GM23338 (cell line): ENCODE results near the gene STK31. TPM values are rescaled to one million over a fixed set of nuclear protein-coding genes. Genes with fewer than 3 reads are reported as not detected.
A peak's percentile ranks its signal among the peaks of the same experiment; 100 is the strongest.

Source experiments
- ATAC-seq: fragments of 200-7000 bp; cut with Tn5 transposase; 3 replicates; pipeline ENCODE4 v1.9.1; 2020
- DNase-seq: peaks from one replicate; pipeline ENCODE4 v3.0.0-alpha.2; 2015; ENCODE audit warnings: low spot score
- H2AFZ ChIP-seq: fragments of 200-600 bp; sonication (generic); 2 replicates; pipeline ENCODE4 v1.8.0; 2016; ENCODE audit warnings: antibody characterized with exemption, mild to moderate bottlenecking, moderate library complexity
- H3F3A ChIP-seq: fragments of 200-600 bp; sonication (generic); replicated peaks from 2 replicates; pipeline ENCODE4 v1.8.0; 2017; ENCODE audit warnings: antibody characterized with exemption, mixed run types, low read depth
- H3K27ac ChIP-seq: fragments of 200-600 bp; sonication (generic); 2 replicates; pipeline ENCODE4 v1.6.1; 2016; ENCODE audit warnings: low read depth
- H3K27me3 ChIP-seq: fragments of 200-600 bp; sonication (generic); 2 replicates; pipeline ENCODE4 v1.8.0; 2016; ENCODE audit warnings: mild to moderate bottlenecking, mixed run types, moderate library complexity; ENCODE audit not compliant: insufficient read depth
- H3K36me3 ChIP-seq: fragments of 200-600 bp; sonication (generic); 2 replicates; pipeline ENCODE4 v1.8.0; 2016; ENCODE audit warnings: mild to moderate bottlenecking; ENCODE audit not compliant: insufficient read depth
- H3K4me1 ChIP-seq: fragments of 200-600 bp; sonication (generic); 2 replicates; pipeline ENCODE4 v1.8.0; 2016; ENCODE audit warnings: mild to moderate bottlenecking, moderate library complexity; ENCODE audit not compliant: insufficient read depth
- H3K4me2 ChIP-seq: fragments of 200-600 bp; sonication (generic); 2 replicates; pipeline ENCODE4 v1.7.1; 2017; ENCODE audit warnings: mixed run types
- H3K4me3 ChIP-seq: fragments of 200-600 bp; sonication (generic); 2 replicates; pipeline ENCODE4 v1.6.1; 2016; ENCODE audit warnings: mixed run types
- H3K79me2 ChIP-seq: fragments of 200-600 bp; sonication (generic); replicated peaks from 2 replicates; pipeline ENCODE4 v1.8.0; 2017; ENCODE audit warnings: mild to moderate bottlenecking; ENCODE audit not compliant: insufficient read depth
- H3K9me2 ChIP-seq: fragments of 200-600 bp; sonication (generic); 2 replicates; pipeline ENCODE4 v1.8.0; 2017; ENCODE audit not compliant: insufficient read depth
- H4K20me1 ChIP-seq: fragments of 200-600 bp; sonication (generic); replicated peaks from 2 replicates; pipeline ENCODE4 v1.8.0; 2017; ENCODE audit warnings: mild to moderate bottlenecking; ENCODE audit not compliant: insufficient read depth
- H3K27ac Mint-ChIP-seq: 2 replicates; pipeline ENCODE4 v1.8.0; 2020; ENCODE audit warnings: inconsistent platforms, mild to moderate bottlenecking, moderate library complexity, mixed read lengths
- H3K27me3 Mint-ChIP-seq: 3 replicates; pipeline ENCODE4 v1.8.0; 2022; ENCODE audit warnings: low read depth, mild to moderate bottlenecking, moderate library complexity, mixed read lengths, inconsistent platforms; ENCODE audit not compliant: insufficient read depth, poor library complexity
- H3K36me3 Mint-ChIP-seq: 3 replicates; pipeline ENCODE4 v1.8.0; 2021; ENCODE audit warnings: low read depth, mild to moderate bottlenecking, inconsistent platforms, moderate library complexity, mixed read lengths
- H3K4me1 Mint-ChIP-seq: 3 replicates; pipeline ENCODE4 v1.8.0; 2020; ENCODE audit warnings: mild to moderate bottlenecking, inconsistent platforms, mixed read lengths
- H3K4me3 Mint-ChIP-seq: 3 replicates; pipeline ENCODE4 v1.8.0; 2021; ENCODE audit warnings: moderate library complexity, mild to moderate bottlenecking, inconsistent platforms, mixed read lengths
- H3K9me3 Mint-ChIP-seq: 3 replicates; pipeline ENCODE4 v1.8.0; 2020; ENCODE audit warnings: moderate library complexity, mild to moderate bottlenecking, inconsistent platforms, mixed read lengths
- CREB1 ChIP-seq: fragments of 250-450 bp; sonication (Bioruptor Pico); IDR thresholded peaks from 2 replicates; pipeline ENCODE4 v1.5.0; 2020; ENCODE audit warnings: low read depth, mild to moderate bottlenecking, moderate library complexity
- EZH2 ChIP-seq: fragments of 200-600 bp; sonication (generic); IDR thresholded peaks from one replicate; pipeline ENCODE4 v1.8.0; 2017; ENCODE audit warnings: antibody characterized with exemption, mild to moderate bottlenecking, low read depth; ENCODE audit not compliant: unreplicated experiment
- EZH2phosphoT487 ChIP-seq: fragments of 200-600 bp; sonication (generic); IDR thresholded peaks from one replicate; pipeline ENCODE4 v1.8.1; 2018; ENCODE audit warnings: antibody characterized with exemption; ENCODE audit not compliant: unreplicated experiment
- NANOG ChIP-seq: IDR thresholded peaks from 2 replicates; pipeline ENCODE4 v1.6.1; 2016; ENCODE audit warnings: antibody characterized with exemption, borderline replicate concordance
- POLR2AphosphoS5 ChIP-seq: IDR thresholded peaks from 2 replicates; pipeline ENCODE4 v1.6.1; 2016; ENCODE audit warnings: antibody characterized with exemption, low read depth
- STAT1 ChIP-seq: IDR thresholded peaks from one replicate; pipeline ENCODE4 v1.6.1; 2016; ENCODE audit warnings: antibody characterized with exemption; ENCODE audit not compliant: unreplicated experiment
- ZNF114 ChIP-seq: fragments of 250-450 bp; sonication (Bioruptor Pico); IDR thresholded peaks from 2 replicates; pipeline ENCODE4 v1.5.0; 2020; ENCODE audit warnings: mild to moderate bottlenecking, moderate library complexity
- long read RNA-seq: library from polyadenylated mRNA; unstranded; transcript quantifications from one replicate; pipeline ENCODE4 v2.0.0, GENCODE V29; 2020; ENCODE audit not compliant: unreplicated experiment
- polyA plus RNA-seq: library from polyadenylated mRNA; unstranded; fragments of >200 nt; fragmentation: Nextera tagmentation; extraction: Ambion mirVana; gene quantifications from 2 replicates; pipeline ENCODE4 v1.2.1, GENCODE V29; 2016
- total RNA-seq: library from RNA; depleted of rRNA; stranded (reverse); fragments of >200 nt; shearing (Covaris generic); gene quantifications from 2 replicates; pipeline ENCODE4 v1.2.3, GENCODE V29; 2014; rRNA removed
- TF ChIP-seq, protein P1 (sequence below): fragments of 250-450 bp; sonication (Bioruptor Pico); IDR thresholded peaks from 2 replicates; pipeline ENCODE4 v1.5.0; 2020; ENCODE audit warnings: mild to moderate bottlenecking, moderate library complexity
- TF ChIP-seq, protein P2 (sequence below): IDR thresholded peaks from 2 replicates; pipeline ENCODE4 v1.6.1; 2016; ENCODE audit warnings: antibody characterized with exemption
- TF ChIP-seq, protein P3 (sequence below): IDR thresholded peaks from one replicate; pipeline ENCODE4 v1.6.1; 2018; ENCODE audit warnings: antibody characterized with exemption; ENCODE audit not compliant: unreplicated experiment
- TF ChIP-seq, protein P4 (sequence below), 2 experiments: fragments of 200-600 bp in 1 of 2; sonication (generic) in 1 of 2; conservative IDR thresholded peaks; 2 replicates each; pipeline versions ENCODE4 v1.5.1 to v1.6.1; 2016 to 2017; ENCODE audit warnings: antibody characterized with exemption in 2 of 2, low read depth in 2 of 2, mild to moderate bottlenecking in 2 of 2, moderate library complexity in 1 of 2

The STK31 gene, protein sequence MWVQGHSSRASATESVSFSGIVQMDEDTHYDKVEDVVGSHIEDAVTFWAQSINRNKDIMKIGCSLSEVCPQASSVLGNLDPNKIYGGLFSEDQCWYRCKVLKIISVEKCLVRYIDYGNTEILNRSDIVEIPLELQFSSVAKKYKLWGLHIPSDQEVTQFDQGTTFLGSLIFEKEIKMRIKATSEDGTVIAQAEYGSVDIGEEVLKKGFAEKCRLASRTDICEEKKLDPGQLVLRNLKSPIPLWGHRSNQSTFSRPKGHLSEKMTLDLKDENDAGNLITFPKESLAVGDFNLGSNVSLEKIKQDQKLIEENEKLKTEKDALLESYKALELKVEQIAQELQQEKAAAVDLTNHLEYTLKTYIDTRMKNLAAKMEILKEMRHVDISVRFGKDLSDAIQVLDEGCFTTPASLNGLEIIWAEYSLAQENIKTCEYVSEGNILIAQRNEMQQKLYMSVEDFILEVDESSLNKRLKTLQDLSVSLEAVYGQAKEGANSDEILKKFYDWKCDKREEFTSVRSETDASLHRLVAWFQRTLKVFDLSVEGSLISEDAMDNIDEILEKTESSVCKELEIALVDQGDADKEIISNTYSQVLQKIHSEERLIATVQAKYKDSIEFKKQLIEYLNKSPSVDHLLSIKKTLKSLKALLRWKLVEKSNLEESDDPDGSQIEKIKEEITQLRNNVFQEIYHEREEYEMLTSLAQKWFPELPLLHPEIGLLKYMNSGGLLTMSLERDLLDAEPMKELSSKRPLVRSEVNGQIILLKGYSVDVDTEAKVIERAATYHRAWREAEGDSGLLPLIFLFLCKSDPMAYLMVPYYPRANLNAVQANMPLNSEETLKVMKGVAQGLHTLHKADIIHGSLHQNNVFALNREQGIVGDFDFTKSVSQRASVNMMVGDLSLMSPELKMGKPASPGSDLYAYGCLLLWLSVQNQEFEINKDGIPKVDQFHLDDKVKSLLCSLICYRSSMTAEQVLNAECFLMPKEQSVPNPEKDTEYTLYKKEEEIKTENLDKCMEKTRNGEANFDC
- total RNA-seq (0.31 and 0.43 TPM in 2 replicates), polyA plus RNA-seq (0.14 and 0.55 TPM in 2 replicates)
- long read RNA-seq = 0 reads

DNA sequence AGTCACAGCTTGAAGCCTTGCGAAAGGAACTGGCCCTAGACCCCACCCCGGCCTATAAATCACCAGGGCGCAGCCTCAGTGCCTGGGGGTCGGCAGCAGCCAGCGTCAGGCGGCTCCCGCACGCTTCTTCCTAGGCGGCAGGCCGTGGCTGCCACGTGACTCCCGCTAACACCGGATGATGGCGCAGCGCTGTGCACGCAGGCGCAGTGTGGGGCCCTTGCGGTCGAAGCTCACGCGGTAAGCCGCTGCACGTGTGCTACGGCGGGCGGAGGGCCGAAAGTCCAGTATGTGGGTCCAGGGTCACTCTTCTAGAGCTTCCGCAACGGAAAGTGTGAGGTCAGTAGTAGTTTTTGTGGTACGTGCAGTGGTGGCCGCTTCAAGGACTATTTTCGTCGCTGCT is at the start of gene STK31:
Gene STK31, plus strand, starts transcription at position 220 of the 400 bp plus-strand sequence. Its CDS starts 67 bp downstream, at position 287.
- no peaks in the 10 kb centered on the region for H3F3A ChIP-seq
- Mint-ChIP-seq H3K27ac (no peak within 1 kb of the TSS), H3K4me3 (no peak within 1 kb of the TSS), H3K27me3 (peaks cover 3% of the 10 kb centered on the region), H3K36me3 (peaks cover 17% of the 10 kb centered on the region), H3K4me1 (no peaks in the 10 kb centered on the region; the same call in 2 of the 3 replicates), H3K9me3 (peaks cover 14% of the 10 kb centered on the region)
- H4K20me1 ChIP-seq = no peaks in the 10 kb centered on the region
- no peak within 1 kb of the TSS for H3K27ac ChIP-seq
- peak; percentile 53 for DNase-seq
- H3K4me1 ChIP-seq = no peaks in the 10 kb centered on the region
- H2AFZ ChIP-seq = no peak within 1 kb of the TSS
- H3K4me2 ChIP-seq = no peak within 1 kb of the TSS
- H3K27me3 ChIP-seq = no peaks in the 10 kb centered on the region
- no peaks in the 10 kb centered on the region for H3K79me2 ChIP-seq
- no peaks in the 10 kb centered on the region for H3K9me2 ChIP-seq
- no peak within 1 kb of the TSS for H3K4me3 ChIP-seq
- ATAC-seq = peak; percentile 81
- H3K36me3 ChIP-seq = peaks cover 11% of the 10 kb centered on the region; the same call in 1 of the 2 replicates
- TF ChIP-seq, protein P1, sequence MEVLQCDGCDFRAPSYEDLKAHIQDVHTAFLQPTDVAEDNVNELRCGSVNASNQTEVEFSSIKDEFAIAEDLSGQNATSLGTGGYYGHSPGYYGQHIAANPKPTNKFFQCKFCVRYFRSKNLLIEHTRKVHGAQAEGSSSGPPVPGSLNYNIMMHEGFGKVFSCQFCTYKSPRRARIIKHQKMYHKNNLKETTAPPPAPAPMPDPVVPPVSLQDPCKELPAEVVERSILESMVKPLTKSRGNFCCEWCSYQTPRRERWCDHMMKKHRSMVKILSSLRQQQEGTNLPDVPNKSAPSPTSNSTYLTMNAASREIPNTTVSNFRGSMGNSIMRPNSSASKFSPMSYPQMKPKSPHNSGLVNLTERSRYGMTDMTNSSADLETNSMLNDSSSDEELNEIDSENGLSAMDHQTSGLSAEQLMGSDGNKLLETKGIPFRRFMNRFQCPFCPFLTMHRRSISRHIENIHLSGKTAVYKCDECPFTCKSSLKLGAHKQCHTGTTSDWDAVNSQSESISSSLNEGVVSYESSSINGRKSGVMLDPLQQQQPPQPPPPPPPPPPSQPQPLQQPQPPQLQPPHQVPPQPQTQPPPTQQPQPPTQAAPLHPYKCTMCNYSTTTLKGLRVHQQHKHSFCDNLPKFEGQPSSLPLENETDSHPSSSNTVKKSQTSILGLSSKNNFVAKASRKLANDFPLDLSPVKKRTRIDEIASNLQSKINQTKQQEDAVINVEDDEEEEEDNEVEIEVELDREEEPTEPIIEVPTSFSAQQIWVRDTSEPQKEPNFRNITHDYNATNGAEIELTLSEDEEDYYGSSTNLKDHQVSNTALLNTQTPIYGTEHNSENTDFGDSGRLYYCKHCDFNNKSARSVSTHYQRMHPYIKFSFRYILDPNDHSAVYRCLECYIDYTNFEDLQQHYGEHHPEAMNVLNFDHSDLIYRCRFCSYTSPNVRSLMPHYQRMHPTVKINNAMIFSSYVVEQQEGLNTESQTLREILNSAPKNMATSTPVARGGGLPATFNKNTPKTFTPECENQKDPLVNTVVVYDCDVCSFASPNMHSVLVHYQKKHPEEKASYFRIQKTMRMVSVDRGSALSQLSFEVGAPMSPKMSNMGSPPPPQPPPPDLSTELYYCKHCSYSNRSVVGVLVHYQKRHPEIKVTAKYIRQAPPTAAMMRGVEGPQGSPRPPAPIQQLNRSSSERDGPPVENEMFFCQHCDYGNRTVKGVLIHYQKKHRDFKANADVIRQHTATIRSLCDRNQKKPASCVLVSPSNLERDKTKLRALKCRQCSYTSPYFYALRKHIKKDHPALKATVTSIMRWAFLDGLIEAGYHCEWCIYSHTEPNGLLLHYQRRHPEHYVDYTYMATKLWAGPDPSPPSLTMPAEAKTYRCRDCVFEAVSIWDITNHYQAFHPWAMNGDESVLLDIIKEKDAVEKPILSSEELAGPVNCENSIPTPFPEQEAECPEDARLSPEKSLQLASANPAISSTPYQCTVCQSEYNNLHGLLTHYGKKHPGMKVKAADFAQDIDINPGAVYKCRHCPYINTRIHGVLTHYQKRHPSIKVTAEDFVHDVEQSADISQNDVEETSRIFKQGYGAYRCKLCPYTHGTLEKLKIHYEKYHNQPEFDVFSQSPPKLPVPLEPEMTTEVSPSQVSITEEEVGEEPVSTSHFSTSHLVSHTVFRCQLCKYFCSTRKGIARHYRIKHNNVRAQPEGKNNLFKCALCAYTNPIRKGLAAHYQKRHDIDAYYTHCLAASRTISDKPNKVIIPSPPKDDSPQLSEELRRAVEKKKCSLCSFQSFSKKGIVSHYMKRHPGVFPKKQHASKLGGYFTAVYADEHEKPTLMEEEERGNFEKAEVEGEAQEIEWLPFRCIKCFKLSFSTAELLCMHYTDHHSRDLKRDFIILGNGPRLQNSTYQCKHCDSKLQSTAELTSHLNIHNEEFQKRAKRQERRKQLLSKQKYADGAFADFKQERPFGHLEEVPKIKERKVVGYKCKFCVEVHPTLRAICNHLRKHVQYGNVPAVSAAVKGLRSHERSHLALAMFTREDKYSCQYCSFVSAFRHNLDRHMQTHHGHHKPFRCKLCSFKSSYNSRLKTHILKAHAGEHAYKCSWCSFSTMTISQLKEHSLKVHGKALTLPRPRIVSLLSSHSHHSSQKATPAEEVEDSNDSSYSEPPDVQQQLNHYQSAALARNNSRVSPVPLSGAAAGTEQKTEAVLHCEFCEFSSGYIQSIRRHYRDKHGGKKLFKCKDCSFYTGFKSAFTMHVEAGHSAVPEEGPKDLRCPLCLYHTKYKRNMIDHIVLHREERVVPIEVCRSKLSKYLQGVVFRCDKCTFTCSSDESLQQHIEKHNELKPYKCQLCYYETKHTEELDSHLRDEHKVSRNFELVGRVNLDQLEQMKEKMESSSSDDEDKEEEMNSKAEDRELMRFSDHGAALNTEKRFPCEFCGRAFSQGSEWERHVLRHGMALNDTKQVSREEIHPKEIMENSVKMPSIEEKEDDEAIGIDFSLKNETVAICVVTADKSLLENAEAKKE = no peak
- TF ChIP-seq NANOG (no peak), ZNF114 (CRISPR knock-in tag) (no peak), EZH2 (no peak), POLR2AphosphoS5 (no peak), EZH2phosphoT487 (no peak), STAT1 (no peak), CREB1 (CRISPR knock-in tag) (no peak)
- TF ChIP-seq, protein P2, sequence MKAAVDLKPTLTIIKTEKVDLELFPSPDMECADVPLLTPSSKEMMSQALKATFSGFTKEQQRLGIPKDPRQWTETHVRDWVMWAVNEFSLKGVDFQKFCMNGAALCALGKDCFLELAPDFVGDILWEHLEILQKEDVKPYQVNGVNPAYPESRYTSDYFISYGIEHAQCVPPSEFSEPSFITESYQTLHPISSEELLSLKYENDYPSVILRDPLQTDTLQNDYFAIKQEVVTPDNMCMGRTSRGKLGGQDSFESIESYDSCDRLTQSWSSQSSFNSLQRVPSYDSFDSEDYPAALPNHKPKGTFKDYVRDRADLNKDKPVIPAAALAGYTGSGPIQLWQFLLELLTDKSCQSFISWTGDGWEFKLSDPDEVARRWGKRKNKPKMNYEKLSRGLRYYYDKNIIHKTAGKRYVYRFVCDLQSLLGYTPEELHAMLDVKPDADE = no peak
- TF ChIP-seq, protein P3, sequence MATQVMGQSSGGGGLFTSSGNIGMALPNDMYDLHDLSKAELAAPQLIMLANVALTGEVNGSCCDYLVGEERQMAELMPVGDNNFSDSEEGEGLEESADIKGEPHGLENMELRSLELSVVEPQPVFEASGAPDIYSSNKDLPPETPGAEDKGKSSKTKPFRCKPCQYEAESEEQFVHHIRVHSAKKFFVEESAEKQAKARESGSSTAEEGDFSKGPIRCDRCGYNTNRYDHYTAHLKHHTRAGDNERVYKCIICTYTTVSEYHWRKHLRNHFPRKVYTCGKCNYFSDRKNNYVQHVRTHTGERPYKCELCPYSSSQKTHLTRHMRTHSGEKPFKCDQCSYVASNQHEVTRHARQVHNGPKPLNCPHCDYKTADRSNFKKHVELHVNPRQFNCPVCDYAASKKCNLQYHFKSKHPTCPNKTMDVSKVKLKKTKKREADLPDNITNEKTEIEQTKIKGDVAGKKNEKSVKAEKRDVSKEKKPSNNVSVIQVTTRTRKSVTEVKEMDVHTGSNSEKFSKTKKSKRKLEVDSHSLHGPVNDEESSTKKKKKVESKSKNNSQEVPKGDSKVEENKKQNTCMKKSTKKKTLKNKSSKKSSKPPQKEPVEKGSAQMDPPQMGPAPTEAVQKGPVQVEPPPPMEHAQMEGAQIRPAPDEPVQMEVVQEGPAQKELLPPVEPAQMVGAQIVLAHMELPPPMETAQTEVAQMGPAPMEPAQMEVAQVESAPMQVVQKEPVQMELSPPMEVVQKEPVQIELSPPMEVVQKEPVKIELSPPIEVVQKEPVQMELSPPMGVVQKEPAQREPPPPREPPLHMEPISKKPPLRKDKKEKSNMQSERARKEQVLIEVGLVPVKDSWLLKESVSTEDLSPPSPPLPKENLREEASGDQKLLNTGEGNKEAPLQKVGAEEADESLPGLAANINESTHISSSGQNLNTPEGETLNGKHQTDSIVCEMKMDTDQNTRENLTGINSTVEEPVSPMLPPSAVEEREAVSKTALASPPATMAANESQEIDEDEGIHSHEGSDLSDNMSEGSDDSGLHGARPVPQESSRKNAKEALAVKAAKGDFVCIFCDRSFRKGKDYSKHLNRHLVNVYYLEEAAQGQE = no peak
- TF ChIP-seq, protein P4, sequence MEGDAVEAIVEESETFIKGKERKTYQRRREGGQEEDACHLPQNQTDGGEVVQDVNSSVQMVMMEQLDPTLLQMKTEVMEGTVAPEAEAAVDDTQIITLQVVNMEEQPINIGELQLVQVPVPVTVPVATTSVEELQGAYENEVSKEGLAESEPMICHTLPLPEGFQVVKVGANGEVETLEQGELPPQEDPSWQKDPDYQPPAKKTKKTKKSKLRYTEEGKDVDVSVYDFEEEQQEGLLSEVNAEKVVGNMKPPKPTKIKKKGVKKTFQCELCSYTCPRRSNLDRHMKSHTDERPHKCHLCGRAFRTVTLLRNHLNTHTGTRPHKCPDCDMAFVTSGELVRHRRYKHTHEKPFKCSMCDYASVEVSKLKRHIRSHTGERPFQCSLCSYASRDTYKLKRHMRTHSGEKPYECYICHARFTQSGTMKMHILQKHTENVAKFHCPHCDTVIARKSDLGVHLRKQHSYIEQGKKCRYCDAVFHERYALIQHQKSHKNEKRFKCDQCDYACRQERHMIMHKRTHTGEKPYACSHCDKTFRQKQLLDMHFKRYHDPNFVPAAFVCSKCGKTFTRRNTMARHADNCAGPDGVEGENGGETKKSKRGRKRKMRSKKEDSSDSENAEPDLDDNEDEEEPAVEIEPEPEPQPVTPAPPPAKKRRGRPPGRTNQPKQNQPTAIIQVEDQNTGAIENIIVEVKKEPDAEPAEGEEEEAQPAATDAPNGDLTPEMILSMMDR (conservative IDR thresholded peaks at IDR 0.05; ENCODE audit: low read depth in 2 of 2) = no peak
